GM18907 (cell line): ENCODE measurements around the gene NSMF.

ENCODE experiments used
- ATAC-seq: cut with Tn5 transposase; IDR thresholded peaks from one replicate; pipeline ENCODE4 v1.9.1; 2021; ENCODE audit warnings: mild to moderate bottlenecking, moderate library complexity; ENCODE audit not compliant: unreplicated experiment

NSMF gene

DNA sequence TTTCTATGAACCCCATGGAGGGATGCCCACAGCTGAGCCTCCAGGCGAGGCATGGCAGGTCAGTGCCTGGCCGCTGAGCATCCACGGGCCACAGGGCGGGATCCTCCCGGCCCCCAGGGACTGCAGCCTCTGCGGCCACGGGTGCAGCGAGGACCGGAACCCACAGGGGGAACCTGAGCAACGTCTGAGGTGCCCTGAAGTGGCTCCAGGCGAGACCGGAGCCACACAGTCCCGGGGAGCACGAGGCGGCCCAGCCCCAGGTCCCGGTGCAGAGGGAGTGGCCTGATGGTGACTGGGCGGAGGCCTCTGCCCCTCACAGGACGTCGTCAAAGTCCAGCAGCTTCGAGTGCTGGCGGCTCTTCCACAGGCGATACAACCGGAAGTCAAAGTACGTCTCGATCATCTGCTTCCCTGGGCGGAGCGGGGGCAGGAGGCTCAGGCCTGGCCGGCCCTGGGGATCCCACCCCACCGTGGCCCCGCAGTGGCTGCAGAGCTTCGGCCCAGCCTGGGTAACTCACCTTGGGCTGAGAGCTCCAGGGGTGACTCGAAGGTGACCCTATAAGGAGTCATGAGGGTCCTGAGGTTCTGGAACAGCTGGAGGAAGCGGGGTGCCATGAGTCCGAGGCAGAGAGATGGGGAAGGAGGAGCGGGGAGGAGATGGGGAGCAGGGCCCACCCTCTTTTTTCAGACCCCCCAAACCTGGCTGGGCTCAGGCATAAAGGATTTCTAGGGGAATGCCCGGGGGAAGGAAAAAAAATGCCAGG, 9.9 kb downstream of the NSMF start:
- ATAC-seq, result no peak

- no peak for ATAC-seq
Measured at GRCh38 chr9:137448602-137448962, 10.6 kb downstream of the NSMF start.

GRCh38 chr9:137447722-137448601, 11.2 kb downstream of the NSMF start:
- ATAC-seq, result no peak

- no peak for ATAC-seq
Measured at GRCh38 chr9:137446851-137447471, 12.2 kb downstream of the NSMF start.

DNA sequence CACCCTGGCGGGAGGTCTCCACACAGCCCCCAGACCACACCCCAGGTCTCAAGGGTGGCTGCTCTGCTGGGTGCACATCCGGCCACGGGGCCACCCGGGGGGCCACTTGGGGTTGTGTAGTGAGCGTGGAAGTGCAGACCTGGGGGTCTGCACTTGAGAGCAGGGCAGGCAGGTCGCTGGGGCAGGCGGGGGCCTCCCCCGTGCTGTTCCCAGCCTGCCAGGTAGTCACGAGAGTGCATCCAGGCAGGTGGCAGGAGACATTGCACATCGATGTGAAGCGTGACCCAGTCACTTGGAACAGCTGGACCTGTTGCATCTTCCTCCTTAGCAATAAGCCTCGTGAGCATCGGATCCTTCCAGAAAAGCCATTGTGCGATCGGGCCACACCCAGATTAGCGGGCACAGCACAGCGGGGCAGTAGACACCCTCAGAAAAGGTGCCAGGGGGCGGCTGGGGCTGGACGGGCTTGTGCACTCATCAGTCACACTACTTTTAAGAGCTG, 13.2 kb downstream of the NSMF start:
- ATAC-seq, result no peak

- ATAC-seq, result no peak
Measured at GRCh38 chr9:137445275-137445807, 13.8 kb downstream of the NSMF start.

GRCh38 chr9:137444106-137444790, 14.9 kb downstream of the NSMF start:
- ATAC-seq, result no peak

GRCh38 chr9:137441935-137442321, 17.2 kb downstream of the NSMF start:
- no peak for ATAC-seq

DNA sequence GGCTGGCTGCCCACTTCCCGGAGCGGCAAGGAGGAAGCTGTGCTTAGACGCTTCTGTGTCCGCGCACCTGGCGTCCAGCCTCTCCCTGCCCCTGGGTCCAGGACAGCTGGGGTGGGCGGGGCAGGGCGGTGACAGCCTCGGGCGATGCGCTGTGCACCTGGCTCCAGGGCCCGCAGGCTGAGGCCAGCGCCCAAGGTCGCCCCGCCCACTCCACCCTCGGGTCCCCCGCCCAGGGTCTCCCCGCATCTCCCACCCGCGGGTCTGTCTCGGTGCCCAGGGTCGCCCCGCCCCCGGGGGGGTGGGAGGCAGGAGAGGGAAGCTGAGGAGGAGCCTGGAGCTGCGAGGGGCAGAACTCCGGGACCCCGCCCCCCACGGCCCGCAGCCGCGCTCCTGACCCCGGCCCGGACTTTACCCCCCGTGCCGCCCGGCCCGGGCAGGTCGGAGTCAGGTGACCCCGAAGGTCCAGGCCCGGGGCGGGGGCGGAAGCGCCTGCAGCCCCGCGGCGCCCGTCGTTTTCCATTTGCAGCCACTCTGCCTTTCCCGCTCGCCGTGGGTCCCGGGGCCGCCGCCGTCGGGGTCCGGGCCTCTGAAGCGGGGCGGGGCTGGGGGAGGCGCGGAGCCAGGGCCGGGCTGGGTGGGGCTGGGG, 17.7 kb downstream of the NSMF start, which contains the start of gene ENTPD8:
Gene ENTPD8, minus strand, starts transcription at position 69 of the 646 bp plus-strand sequence. CDS start 3,072 bp downstream, outside the sequence.
- ATAC-seq, result no peak

- no peak for ATAC-seq
Measured at GRCh38 chr9:137439158-137439714, 19.9 kb downstream of the NSMF start.

GRCh38 chr9:137438591-137439157, 20.5 kb downstream of the NSMF start:
- ATAC-seq, result no peak

DNA sequence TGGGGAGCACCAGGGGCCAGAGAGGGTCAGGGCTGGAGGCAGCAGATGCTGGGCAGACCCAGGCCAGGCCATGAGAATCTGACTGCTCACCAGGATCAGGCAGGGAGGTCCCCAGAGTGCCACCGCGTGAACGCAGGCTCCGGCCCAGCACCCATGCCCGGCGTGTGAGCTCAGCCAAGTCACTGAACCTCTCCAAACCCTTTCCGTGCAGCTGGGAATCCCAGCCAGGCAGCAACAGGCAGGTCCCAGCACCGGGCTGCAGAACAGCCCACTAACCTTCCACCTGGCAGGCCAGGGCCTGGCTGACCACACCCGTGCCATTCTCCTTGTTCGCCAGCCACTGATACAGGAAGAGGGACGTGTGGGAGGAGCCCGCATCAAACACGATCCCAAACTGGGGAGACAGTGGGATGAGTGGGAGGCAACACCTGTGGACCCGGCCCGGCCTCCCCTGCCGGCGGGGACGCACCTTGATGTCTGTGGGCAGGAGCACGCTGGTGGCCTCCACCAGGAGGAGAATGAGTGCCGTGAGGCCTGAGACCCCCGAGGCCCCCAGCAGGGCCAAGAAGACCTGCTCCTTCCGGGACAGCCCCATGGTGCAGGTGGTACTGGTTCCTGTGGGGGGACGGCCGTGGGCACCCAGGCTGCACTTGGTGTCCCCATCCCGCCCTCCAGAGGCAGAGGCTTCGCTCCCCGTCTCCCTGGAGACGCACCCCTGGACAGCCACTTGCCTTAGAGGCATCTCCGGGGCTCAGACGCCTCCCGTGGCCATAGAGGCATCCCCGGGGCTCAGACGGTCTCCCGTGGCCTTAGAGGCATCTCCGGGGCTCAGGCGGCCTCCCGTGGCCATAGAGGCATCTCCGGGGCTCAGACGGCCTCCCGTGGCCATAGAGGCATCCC, 21.2 kb downstream of the NSMF start:
- no peak for ATAC-seq

DNA sequence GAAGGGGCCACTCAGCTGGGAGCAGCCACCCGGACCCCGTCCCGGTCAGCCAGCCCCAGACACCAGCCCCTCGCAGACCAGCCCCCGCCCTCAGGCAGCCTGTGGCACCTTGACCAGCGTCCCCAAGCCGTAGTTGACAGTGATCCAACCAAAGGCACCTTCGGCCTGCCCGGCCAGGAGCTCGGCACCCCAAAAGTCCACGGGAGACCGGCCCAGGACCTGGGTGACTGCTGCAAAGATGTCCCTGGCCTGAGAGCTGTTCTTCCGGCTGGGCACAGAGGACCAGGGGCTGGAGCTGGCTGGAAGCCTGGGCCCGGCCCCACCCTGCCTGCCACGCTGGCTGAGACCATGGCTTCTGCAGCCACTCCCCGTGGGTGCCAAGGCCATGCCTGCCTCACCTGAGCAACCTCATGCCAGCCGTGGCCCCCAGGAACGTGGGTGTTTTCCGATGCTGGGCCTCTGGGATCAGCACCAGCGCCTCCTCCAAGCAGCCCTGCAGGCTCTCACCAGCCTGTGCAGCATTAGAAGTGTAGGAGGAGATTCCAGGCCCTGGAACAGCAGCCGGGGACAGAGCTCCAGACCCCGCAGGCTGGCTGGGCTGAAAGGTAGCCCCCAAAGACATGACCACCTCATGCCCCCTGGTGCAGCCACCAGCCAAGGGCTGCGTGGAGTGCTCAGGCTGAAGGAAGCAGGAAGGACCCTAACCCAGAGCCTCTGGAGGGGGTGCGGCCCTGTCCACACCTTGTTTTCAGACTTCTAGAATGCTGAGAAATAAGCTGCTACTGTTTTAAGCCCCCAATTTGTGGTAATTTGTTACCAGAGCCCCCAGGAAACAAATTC, 22.2 kb downstream of the NSMF start:
- ATAC-seq, result no peak

- ATAC-seq, result no peak
Measured at GRCh38 chr9:137435980-137436760, 23.0 kb downstream of the NSMF start.

- no peak for ATAC-seq
Measured at GRCh38 chr9:137435381-137435891, 23.7 kb downstream of the NSMF start.
